ENCODE results near the gene RSPRY1.

DNA sequence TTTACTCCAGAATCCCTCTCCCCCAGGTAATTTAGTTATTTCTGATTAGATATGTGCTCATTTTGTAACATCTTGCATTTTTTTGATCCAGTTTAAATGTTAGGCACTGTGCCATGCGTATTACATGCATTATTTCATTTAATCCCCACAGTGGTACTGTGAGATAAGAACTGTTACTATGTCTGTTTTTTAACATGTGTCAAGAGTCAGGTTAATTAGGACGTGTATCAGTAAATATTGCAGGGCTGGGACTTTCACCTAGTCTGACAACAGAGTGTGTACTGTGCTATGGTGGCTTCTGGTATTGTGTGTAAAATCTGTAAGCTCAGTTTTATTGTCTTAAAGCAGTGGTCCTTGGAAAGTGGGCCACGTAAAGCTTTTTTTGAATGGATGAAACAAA is 10.6 kb downstream of the RSPRY1 start:
- TF ChIP-seq, protein P1, sequence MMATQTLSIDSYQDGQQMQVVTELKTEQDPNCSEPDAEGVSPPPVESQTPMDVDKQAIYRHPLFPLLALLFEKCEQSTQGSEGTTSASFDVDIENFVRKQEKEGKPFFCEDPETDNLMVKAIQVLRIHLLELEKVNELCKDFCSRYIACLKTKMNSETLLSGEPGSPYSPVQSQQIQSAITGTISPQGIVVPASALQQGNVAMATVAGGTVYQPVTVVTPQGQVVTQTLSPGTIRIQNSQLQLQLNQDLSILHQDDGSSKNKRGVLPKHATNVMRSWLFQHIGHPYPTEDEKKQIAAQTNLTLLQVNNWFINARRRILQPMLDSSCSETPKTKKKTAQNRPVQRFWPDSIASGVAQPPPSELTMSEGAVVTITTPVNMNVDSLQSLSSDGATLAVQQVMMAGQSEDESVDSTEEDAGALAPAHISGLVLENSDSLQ (IDR thresholded peaks at IDR 0.05): no peak
- no peak for TF ChIP-seq SP1 (IDR thresholded peaks at IDR 0.05)
- no peak for TF ChIP-seq HDGF (IDR thresholded peaks at IDR 0.05; ENCODE audit: borderline replicate concordance)
- no peak for TF ChIP-seq ARNT (IDR thresholded peaks at IDR 0.05)
- no peak for TF ChIP-seq FOXK2 (IDR thresholded peaks at IDR 0.05)
- no peak for TF ChIP-seq BHLHE40 (IDR thresholded peaks at IDR 0.05; ENCODE audit: borderline replicate concordance)
- TF ChIP-seq NFRKB (IDR thresholded peaks at IDR 0.05): no peak
- no peak for TF ChIP-seq SUZ12 (IDR thresholded peaks at IDR 0.05)
- no peak for TF ChIP-seq FOXA1 (IDR thresholded peaks at IDR 0.05)
- TF ChIP-seq ELF4 (IDR thresholded peaks at IDR 0.05): no peak
- TF ChIP-seq L3MBTL2 (conservative IDR thresholded peaks at IDR 0.05): no peak
- no peak for TF ChIP-seq CTBP1 (IDR thresholded peaks at IDR 0.05; ENCODE audit: borderline replicate concordance)
- TF ChIP-seq FOXM1 (IDR thresholded peaks at IDR 0.05; ENCODE audit: borderline replicate concordance): no peak
